ENCODE results near the gene SH3PXD2B. TPM values are rescaled to one million over a fixed set of nuclear protein-coding genes. Genes with fewer than 3 reads are reported as not detected.
A peak's percentile ranks its signal among the peaks of the same experiment; 100 is the strongest.
"Not testable (repeated sequence)": the region's sequence is repeated elsewhere in the genome, so short reads cannot be mapped to it uniquely, and the experiment has no call there.

Gene SH3PXD2B
- total RNA-seq, 1 donor from 2014 or later: 30.6 TPM

DNA sequence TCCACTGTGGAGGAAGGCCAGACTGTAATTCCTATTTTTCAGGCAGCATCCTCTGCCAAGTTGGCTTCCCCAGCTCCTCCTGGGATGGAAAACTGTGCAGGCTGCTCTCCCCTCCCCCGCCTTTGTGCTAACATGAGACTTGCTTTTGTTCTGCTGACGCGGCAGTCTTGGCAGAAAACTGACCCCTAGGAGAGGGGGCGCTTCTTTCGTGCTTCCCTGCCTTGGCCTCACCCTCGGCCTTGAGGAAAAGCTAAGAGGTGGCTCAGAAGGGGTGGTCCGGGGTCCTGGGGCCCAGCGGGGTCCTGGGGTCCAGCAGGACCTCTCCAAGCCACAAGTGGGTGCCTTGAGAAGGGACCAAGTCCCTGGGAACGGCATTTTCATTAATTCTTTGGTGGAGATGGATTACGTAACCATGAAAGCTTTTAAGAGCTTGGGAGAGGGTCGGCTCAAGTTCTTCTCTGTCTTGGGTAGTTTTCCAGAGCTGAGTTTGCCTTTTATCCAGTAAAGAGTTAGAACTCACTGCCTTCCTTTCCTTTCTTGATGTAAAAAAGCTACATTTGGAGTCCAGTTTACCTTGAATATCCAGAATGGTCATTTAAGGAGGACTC is 51.0 kb downstream of the SH3PXD2B start:
- DNase-seq (ENCODE audit: low spot score): peak; percentile 97

DNA sequence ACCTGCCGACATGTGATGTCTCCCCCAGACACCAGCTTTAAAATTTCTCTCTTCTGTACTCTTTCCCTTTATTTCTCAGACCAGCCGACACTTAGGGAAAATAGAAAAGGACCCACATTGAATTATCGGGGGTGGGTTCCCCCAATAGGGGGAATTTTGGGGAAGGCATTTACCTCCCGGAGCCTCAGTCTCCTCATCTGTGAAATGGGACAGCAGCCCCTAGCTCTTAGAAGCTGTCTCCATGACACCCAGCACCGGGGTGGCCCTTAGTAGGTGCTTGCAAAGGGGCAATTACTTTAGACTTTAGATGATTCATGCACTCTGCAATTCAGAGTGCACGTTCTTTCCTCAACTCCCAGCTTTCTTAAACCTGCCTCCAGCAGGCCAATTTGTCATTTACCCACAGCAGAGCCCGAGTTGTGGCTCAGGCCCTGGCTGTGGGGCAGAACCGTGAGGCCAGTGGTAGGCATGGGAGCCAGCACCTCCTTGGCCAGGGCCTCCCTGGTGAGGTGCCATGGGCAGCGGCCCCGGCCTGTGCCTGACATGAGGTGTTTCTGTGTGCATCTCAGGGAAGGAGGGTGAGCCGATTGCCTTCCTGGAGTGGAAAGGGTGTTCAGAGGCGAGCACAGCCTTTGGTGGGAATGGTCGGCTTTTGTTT is 51.7 kb downstream of the SH3PXD2B start:
- DNase-seq (ENCODE audit: low spot score): no peak

DNA sequence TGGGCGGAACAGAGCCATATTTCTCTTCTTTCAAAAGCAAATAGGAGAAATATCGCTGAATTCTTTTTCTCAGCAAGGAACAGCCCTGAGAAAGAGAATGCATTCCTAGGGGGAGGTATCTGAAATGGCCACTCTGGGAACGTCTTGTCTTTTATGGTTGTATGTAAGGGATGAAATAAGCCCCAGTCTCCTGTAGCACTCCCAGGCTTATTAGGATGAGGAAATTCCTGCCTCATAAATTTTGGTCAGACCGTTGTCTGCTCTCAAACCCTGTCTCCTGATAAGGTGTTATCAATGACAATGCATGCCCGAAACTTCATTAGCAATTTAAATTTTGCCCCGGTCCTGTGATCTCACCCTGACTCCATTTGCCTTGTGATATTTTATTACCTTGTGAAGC is 52.3 kb downstream of the SH3PXD2B start:
- not testable (repeated sequence) for DNase-seq (ENCODE audit: low spot score)

DNA sequence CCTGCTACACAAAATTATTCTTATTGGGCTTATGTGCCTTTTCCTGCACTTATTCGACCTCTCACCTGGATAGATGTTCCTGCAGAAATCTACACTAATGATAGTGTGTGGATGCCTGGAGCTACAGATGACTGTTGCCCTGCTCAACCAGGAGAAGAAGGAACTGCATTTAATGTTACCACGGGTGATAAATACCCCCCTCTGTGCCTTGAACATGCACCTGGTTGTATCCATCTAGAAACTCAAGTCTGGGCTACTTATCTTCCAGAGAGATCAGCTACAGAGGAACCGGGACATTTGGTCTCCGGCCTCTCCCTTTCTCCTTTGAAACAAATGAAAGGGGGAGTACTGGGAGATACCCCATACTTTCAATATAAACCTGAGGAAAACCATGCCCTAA is 54.5 kb downstream of the SH3PXD2B start:
- no peak for DNase-seq (ENCODE audit: low spot score)

DNA sequence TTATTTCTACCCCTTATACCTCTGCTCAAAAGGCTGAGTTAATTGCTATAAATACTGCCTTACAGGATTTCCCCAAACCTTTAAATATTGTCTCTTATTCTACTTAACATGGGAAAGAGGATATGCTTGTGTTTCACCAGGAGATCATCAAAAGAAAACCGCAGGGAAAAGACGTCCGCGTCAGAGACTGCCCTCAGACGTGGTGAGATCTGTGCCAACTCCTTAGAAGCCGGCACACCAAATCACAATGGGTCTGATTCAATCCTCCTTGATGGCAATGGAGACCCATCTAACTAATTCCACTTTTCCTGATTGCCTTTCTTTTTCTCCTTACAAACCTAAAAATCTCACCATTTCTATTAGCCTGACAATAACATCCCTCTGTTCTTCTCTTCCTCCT is 55.0 kb downstream of the SH3PXD2B start:
- no peak for DNase-seq (ENCODE audit: low spot score)

DNA sequence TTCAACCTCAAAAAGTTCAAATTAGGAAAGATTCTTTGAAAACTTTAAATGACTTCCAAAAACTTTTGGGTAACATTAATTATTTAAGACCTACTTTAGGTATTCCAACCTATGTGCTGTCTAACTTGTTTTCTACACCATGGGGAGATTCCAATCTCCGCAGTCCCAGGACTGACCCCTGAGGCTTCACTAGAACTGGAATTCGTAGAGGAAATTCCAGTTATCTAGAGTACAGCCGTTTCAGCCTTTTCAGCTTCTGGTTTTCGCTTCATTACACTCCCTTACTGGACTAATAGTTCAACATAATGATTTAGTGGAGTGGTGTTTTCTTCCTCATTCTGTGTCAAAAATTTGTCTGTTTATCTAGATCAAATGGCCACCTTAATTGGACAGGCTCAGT is 55.7 kb downstream of the SH3PXD2B start:
- not testable (repeated sequence) for DNase-seq (ENCODE audit: low spot score)

DNA sequence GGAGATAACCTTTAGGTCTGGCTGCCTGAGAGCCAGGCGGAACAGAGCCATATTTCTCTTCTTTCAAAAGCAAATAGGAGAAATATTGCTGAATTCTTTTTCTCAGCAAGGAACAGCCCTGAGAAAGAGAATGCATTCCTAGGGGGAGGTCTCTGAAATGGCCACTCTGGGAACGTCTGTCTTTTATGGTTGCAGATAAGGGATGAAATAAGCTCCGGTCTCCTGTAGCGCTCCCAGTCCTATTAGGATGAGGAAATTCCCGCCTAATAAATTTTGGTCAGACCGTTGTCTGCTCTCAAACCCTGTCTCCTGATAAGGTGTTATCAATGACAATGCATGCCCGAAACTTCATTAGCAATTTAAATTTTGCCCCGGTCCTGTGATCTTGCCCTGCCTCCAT is 57.3 kb downstream of the SH3PXD2B start:
- DNase-seq (ENCODE audit: low spot score): not testable (repeated sequence)

DNA sequence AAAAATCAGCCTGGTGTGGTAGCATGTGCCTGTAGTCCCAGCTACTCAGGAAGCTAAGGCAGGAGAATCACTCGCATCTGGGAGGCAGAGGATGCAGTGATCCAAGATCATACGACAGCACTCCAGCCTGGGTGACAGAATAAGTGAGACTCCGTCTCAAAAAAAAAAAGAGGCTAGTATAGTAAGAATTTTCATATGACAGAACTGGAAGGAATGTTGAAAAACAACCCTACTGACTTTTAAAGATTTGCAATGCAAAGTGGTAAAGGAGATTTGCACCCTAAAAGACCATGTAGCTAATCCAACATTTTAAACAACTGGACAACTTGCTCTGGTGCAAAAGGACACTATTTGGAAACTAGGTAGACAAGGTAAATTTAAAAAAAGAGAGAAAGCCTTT is 58.1 kb downstream of the SH3PXD2B start:
- DNase-seq (ENCODE audit: low spot score): no peak

DNA sequence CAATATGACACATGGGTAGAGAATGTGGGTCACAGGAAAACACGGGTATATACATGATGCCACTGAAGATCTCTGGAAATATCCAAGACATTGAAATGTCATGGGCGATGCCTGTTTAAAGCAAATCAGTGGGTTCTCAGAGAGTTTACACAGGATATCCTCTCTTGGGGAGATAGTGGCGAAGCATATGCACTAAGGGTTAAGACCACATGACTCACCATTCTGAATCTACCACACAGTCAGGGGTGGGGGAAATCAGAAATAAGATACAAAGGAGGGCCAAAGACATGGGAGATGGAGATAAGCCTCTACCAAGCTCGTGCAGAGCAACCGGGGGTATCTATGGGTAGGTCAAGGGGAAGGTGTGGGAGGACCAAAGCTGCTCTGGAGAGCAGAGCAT is 58.8 kb downstream of the SH3PXD2B start:
- DNase-seq (ENCODE audit: low spot score): no peak

DNA sequence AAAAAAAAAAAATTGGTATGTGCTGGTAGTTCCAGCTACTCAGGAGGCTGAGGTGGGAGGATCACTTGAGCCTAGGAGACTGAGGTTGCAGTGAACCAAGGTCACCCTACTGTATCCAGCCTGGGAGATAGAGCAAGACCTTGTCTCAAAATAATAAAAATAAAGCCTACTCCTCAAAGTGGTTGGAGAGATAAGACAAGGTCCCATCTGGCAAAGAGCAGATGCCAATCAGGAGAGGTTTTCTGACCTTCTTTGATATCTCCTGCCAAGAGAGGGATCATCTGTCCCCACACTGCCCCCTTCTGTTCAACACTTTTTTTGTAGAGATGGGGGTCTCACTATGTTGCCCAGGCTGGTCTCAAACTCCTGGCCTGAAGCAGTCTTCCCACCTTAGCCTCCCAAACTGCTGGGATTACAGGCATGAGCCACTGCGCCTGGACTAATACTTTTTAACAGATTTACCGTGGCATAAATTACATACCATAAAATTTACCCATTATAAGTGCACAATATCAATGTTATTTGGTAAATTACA is 64.7 kb downstream of the SH3PXD2B start:
- DNase-seq (ENCODE audit: low spot score): no peak

DNA sequence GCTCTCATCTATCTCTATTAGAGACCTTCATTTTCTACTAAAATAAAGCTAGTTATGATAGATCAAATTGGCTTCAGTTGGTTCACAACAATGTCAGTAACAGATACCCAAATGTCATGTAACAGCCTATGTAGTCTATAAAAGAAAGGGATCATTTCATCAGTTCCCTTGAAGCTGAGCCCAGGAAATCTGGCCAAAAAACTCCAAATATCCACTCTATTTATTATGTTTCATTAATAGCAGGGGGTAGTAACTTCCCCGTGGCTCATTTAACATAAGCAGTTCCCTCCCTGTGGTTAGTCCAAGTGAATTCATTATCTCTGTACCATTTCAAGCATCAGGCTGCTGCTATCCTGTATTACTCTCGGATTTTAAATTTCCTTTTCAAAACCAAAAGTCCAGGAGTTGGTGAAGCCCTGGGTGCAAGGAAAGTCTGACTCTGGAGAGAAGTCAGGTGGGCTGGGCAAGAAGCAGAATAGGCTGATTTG is 66.0 kb downstream of the SH3PXD2B start:
- DNase-seq (ENCODE audit: low spot score): no peak

DNA sequence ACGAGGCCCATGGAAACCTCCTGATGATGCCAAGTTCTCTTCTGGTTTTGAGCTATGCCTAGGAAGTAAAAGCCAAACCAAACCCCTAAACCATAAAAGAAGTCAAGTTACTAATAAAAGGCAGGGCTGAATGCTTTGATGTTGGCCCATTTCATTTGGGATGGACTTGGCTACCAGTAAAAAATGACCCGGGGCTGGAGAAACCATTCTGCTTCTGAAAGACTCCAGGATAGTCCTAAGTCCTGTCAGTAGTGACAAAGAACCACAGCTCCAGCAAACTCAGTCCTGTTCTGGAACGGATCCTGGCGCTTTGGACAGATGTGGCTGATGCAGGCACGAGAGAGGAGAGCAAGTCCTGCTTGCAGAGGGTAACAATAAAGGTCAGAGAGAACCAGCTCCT is 68.6 kb downstream of the SH3PXD2B start:
- no peak for DNase-seq (ENCODE audit: low spot score)

DNA sequence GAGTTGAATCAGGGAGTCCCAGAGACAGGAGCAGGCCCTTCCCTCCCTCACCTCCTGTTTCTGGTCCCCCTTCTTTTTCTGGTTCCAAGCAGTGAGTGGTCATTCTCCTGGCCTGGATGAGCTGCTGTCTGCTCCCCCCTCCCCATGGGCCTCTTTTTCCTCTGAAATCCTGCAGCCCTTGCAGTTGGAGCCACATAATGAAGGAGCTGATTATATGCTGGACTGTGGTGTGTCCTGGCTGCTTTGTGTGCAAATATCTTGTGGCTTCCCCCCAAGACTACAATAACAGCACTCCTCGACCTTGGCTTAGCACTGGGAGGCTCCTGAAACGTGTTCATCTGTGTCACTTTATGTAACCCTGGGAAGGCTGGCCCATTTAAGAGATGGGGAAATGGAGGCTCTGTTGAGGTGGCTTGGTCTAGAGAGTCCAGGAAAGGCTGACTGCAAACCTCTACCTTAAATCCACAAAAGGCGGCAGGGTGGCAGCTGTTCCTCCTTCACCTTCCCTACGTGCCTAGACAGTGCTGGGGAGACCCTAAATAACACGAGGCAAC is 69.2 kb downstream of the SH3PXD2B start:
- DNase-seq (ENCODE audit: low spot score): no peak

DNA sequence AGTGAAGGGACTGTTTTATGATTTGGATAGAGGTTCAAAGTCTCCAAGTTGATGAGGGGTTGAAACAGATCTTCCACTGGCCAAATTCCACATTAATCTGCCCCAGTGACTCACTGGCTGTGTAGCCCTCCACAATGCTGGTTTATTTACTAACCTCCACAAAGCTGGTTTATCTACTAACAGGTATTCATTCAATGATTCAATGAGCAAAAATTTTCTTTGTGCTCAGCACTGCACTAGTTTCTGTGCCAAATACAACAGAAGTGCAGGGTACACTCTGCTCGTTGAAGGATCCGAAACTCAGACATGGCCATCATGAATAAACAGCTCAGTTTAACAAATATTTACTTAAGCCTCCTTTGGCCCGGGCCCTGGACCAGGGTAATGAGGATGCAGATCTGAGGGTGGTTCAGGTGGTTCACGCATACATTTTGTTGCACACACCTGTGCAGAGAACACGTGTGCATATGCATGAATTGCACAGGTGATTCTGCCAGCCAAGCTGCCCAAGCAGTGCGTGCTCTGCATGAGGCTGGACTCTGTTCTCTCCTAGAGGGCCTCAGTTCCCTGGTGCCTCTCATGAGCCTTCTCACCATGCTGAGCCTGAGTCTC is 71.0 kb downstream of the SH3PXD2B start:
- peak; percentile 74 for DNase-seq (ENCODE audit: low spot score)

DNA sequence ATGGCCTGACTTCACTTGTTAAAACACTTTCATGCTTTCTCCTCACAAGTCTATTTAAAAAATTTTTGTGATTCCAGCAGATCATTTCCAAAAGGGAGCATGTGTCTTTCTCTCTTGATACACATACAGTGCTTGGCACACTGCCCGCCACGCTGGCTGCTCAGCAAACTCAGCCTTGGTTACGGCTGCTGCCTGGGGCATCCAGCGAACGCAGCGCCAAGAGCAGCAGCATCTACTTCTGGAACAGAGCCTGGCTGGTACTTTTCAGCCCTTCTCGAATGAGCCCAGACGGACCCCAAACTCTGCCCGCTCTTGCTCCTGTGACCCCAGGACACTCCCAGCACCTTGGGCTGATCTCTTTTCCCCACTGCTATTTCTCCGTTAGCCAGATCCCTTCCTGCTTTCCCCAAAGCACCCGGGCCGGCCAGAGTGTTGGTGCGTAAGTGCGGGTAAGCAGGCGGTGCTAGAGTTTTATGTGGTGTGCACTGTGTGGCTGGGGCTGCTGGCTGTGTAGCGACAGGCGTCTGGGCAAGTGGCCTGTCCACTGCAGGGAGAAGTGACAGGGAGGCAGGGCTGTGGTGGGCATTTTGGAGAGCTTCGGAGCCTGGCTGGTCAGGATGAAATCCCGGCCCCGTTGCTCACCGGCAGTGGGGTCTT is 73.2 kb downstream of the SH3PXD2B start:
- DNase-seq (ENCODE audit: low spot score): peak; percentile 76

DNA sequence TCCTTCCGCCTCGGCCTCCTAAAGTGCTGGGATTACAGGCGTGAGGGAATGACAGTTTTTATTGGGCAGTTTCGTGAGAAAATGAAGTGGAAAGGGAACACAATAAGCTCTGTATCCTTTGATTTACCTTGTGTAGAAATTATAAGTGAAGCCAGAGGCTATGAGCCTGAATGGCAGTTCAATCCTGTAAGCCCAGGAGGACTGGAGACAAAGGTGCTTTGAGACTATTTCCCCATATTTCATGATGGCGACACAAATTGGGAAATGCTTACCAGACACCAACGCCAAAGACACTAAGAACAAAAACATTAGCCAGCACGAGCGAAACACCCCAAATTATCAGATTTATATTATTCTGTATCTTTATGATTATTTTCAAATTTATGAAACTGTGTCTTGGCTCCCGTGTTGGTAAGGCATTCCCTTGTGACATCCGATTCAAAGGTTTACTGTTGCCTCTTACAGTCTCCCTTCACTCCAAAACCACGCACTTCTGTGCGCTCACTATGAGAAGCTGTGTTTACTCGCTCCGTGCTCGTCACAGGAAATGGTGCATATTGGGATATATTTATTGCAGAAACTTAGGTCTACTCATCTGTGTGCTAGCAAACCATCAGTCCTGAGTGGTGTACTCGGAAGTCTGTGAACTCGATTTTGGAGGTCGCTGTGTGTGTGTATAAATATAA is 73.9 kb downstream of the SH3PXD2B start:
- DNase-seq (ENCODE audit: low spot score): no peak

DNA sequence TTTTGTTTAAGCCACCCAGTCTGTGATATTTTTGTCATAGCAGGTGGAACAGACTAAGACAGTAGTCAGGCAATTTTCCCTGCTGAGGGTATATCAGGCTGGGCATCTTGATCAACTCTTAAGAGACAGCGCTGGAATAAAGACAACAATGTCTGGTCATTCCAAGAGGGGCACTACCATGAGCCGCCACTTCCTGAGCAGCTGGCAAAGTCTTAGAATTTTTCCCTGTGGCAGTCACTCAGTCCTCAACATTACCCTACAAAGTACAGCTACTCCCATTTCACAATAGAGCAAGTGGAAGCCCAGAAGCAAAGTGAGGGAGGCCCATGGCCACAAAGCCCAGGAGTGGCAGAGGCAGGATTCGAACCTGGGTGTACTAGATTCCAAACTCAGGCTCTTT is 74.8 kb downstream of the SH3PXD2B start:
- no peak for DNase-seq (ENCODE audit: low spot score)

DNA sequence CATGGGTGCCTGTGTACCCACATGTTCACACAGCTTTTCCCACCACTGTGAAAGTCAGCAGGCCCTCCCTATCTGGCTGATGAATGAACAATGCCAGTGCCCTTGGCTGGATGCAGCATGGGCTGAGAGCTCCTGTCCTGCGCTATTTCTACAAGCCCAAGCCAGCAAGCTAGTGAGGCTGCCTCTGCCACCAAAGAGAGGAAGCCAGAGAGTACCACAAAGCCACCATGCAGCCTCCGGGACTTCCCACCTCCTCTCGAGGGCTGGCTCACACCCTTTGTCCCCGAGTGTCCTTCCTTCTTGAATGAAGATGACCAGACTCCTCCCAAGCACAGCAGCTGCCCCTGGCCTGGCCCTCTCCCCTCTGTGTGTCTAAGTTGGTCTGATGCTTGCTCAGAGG is 76.5 kb downstream of the SH3PXD2B start:
- no peak for DNase-seq (ENCODE audit: low spot score)

DNA sequence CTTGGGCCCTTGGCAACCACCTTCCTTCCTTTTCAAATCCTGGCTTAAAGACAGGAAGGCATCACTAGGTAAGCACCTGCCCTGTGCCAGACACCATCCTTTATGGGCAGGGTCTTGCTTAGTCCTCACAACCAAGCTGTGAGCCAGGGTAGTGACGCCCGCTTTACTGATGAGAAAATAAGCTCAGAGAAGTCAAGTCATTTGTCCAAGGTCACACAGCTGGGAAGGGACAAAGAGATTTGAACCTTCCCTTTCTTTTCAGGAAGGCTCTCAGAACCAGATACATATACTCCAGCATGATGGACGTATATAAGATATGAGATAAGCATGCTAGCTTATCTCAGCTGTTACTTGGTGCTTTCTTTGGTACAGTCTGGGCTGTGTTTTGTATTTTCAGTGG is 76.9 kb downstream of the SH3PXD2B start:
- DNase-seq (ENCODE audit: low spot score): no peak

DNA sequence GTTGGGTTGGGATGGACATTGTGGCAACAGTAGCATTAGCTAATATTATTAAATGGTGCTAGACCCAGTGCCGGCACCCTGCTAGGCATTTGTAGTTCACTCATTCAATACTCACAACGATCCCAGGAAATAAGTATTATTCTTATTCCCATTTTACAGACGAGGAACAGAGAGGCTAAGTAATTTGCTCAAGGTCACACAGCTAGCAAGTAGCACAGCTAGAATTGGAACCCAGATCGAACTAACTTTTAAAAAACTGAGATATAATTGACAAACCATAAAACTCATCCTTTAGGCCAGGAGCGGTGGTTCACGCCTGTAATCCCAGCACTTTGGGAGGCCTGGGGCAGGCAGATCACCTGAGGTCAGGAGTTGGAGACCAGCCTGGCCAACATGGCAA is 79.5 kb downstream of the SH3PXD2B start:
- DNase-seq (ENCODE audit: low spot score): no peak

DNA sequence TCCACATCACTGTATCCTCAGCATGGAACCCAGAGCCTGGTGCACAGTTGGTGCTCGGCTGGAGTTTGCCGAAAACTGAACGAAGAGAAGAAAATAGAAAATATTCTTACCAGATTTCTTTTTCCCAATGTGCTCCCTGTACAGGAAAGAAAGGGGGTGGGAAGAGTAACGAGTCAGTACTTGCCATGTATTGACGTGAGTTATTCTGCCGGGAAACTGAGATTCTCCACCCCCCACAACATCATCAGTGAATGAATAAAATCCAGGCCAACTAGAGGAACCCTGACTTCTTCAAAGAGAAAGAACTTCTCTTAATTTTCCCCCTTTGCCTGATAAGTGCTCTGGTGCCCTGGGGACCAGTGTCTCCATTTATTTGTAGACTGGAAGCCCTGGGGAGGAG is 80.6 kb downstream of the SH3PXD2B start:
- DNase-seq (ENCODE audit: low spot score): no peak
